Neutrophil (primary cell): ENCODE results near the gene ZNF813.
"Not testable (repeated sequence)": the region's sequence is repeated elsewhere in the genome, so short reads cannot be mapped to it uniquely, and the experiment has no call there.

ENCODE experiments used
- H3K27ac ChIP-seq: fragments of 200-600 bp; sonication (generic); 2 replicates; pipeline ENCODE4 v1.5.1; 2016; ENCODE audit warnings: mild to moderate bottlenecking, moderate library complexity
- H3K27me3 ChIP-seq: fragments of 200-600 bp; sonication (generic); 2 replicates; pipeline ENCODE4 v1.6.0; 2016; ENCODE audit warnings: mild to moderate bottlenecking
- H3K36me3 ChIP-seq: fragments of 200-600 bp; sonication (generic); 2 replicates; pipeline ENCODE4 v1.5.1; 2017
- H3K4me1 ChIP-seq, 2 experiments: fragments of 200-600 bp in 1 of 2; sonication (generic) in 1 of 2; 1 replicate in 1 of 2; 2 replicates in 1 of 2; pipeline versions ENCODE4 v1.5.1 to v1.6.1; 2013 to 2016; ENCODE audit warnings: low read depth in 1 of 2, low read length in 1 of 2, mild to moderate bottlenecking in 1 of 2, moderate library complexity in 1 of 2; ENCODE audit not compliant: control insufficient read depth in 1 of 2, insufficient read depth in 1 of 2
- H3K4me3 ChIP-seq, 2 experiments: fragments of 200-600 bp in 1 of 2; sonication (generic) in 1 of 2; 1 replicate in 1 of 2; 2 replicates in 1 of 2; pipeline ENCODE4 v1.5.1; 2013 to 2016; ENCODE audit warnings: low read depth in 1 of 2, low read length in 1 of 2, mild to moderate bottlenecking in 1 of 2, moderate library complexity in 1 of 2
- H3K9me3 ChIP-seq: fragments of 200-600 bp; sonication (generic); 2 replicates; pipeline ENCODE4 v1.5.1; 2016
- CTCF ChIP-seq: fragments of 200-600 bp; sonication (generic); IDR thresholded peaks from 2 replicates; pipeline ENCODE4 v1.5.1; 2016; ENCODE audit warnings: antibody characterized with exemption

The ZNF813 gene

GRCh38 chr19:53431399-53432087, 36.0 kb upstream of the ZNF813 start, which contains the start of gene ZNF761:
Gene ZNF761, plus strand, starts transcription at chr19:53431984. Its CDS starts 15,285 bp downstream, at chr19:53447269.
- H3K4me3 ChIP-seq: peak within 1 kb of the TSS; percentile 70 to 84
- H3K27ac ChIP-seq: peak within 1 kb of the TSS; percentile 47
- no peaks in the 10 kb centered on the region for H3K36me3 ChIP-seq
- TF ChIP-seq CTCF: peak; percentile 74
- H3K4me1 ChIP-seq: peaks cover 11 to 14% of the 10 kb centered on the region in 2 experiments
- peaks cover 12% of the 10 kb centered on the region for H3K27me3 ChIP-seq
- H3K9me3 ChIP-seq: no peaks in the 10 kb centered on the region

- H3K4me1 ChIP-seq: peaks cover 11 to 14% of the 10 kb centered on the region in 2 experiments
Measured at GRCh38 chr19:53432088-53432661, 35.4 kb upstream of the ZNF813 start.

GRCh38 chr19:53443809-53444208, 23.7 kb upstream of the ZNF813 start:
- peaks cover 17% of the 10 kb centered on the region for H3K36me3 ChIP-seq
- H3K27ac ChIP-seq, H3K4me1 ChIP-seq, H3K4me3 ChIP-seq, H3K9me3 ChIP-seq, H3K27me3 ChIP-seq: not testable (repeated sequence)

More at GRCh38 chr19:53432088-53432661, 35.4 kb upstream of the ZNF813 start:
- no peak for TF ChIP-seq CTCF
- H3K4me3 ChIP-seq: peak overlapping the region; percentile 70 to 84
- no peaks in the 10 kb centered on the region for H3K9me3 ChIP-seq
- H3K27me3 ChIP-seq: peaks cover 12% of the 10 kb centered on the region
- H3K27ac ChIP-seq: peak overlapping the region; percentile 47
- H3K36me3 ChIP-seq: no peaks in the 10 kb centered on the region

GRCh38 chr19:53447196-53447595, 20.3 kb upstream of the ZNF813 start:
- not testable (repeated sequence) for H3K4me3 ChIP-seq, H3K4me1 ChIP-seq, H3K27me3 ChIP-seq, H3K27ac ChIP-seq, H3K36me3 ChIP-seq
- H3K9me3 ChIP-seq: peaks cover 15% of the 10 kb centered on the region

DNA sequence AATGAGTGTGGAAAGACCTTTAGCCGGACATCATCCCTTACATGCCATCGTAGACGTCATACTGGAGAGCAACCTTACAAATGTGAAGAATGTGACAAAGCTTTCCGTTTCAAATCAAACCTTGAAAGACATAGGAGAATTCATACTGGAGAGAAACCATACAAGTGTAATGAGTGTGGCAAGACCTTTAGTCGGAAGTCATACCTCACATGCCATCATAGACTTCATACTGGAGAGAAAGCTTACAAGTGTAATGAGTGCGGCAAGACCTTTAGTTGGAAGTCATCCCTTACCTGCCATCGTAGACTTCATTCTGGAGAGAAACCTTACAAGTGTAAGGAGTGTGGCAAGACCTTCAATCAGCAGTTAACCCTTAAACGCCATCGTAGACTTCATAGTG, 11.7 kb upstream of the ZNF813 start:
- Histone ChIP-seq H3K9me3 (peaks cover 61% of the 10 kb centered on the region), H3K27me3 (no peaks in the 10 kb centered on the region), H3K4me3 (no peak overlapping the region), H3K27ac (no peak overlapping the region), H3K4me1 (no peaks in the 10 kb centered on the region), H3K36me3 (peaks cover 13% of the 10 kb centered on the region)
- no peak for TF ChIP-seq CTCF

DNA sequence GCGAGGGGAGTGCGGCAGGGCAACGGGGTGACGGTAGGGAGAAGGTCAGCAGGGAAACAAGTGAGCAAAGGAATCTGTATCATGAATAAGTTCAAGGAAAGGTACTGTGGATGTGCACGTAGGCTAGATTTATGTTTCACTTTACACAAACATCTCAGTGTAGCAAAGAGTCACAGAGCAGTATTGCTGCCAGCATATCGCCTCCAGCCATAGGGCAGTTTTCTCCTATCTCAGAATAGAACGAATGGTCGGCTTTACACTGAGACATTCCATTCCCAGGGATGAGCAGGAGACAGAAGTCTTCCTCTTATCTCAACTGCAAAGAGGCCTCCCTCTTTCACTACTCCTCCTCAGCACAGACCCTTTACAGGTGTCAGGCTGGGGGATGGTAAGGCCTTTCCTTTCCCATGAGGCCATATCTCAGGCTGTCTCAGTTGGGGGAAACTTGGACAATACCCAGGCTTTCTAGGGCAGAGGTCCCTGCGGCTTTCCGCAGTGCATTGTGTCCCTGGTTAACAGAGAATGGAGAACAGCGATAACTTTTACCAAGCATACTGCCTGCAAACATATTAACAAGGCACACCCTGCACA, 7.3 kb upstream of the ZNF813 start:
- Histone ChIP-seq H3K27me3 (peaks cover 26% of the 10 kb centered on the region), H3K9me3 (peaks cover 43% of the 10 kb centered on the region)
- H3K27ac ChIP-seq, H3K4me1 ChIP-seq, H3K4me3 ChIP-seq, H3K36me3 ChIP-seq: not testable (repeated sequence)

DNA sequence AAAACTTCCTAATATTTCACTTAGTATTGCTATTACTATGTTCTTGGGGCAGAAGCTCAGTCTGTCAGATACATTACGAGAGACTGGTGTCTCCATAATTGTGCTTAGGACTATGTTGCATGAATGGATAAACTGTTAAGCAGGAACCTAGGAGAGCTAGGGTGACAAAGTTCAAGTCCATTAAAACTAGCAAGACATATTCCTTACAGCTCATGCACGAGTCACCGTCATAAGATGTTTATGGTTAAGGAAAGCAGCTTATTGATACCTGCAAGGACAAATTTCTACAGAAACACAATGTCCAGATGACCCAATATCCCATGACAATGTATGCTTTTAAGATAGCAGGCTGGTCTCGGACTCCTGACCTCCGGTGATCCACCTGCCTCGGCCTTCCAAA, 5.7 kb upstream of the ZNF813 start:
- Histone ChIP-seq H3K27ac (no peak overlapping the region), H3K36me3 (no peaks in the 10 kb centered on the region), H3K9me3 (peaks cover 28% of the 10 kb centered on the region), H3K4me3 (no peak overlapping the region), H3K27me3 (peaks cover 43% of the 10 kb centered on the region), H3K4me1 (peaks cover 0 to 2% of the 10 kb centered on the region in 2 experiments)
- no peak for TF ChIP-seq CTCF
